ENCODE measurements around the gene AKR1C1. TPM values are rescaled to one million over a fixed set of nuclear protein-coding genes. Genes with fewer than 3 reads are reported as not detected.
"Not testable (repeated sequence)": the region's sequence is repeated elsewhere in the genome, so short reads cannot be mapped to it uniquely, and the experiment has no call there.

Gene AKR1C1
- total and polyA plus RNA-seq, 4 donors: 7.9 to 55.1 (median 45.2) TPM

DNA sequence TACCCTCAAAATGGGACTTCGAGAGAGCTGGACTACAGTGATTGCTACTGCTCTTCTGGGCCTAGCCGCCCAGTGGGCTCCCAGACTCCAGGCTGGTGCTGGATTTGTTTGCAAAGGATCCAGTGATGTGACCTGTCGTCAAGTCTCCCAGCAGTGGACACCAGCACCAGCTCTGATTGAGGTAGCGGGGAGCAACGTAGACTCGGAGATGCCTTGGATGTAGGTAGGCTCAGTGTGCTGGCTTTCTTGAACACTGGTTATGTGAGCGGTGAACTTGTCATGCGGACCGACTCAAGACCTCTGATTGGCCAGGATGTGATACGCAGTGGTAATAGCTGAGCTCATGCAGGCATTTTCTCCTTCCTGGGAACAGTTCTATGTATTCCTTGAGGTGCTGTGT, 21.0 kb downstream of the AKR1C1 start:
- WGBS, 2 donors: 95 to 97% methylated on average over 10 of the region's 10 CpGs
- no peak overlapping the region for H3K27ac ChIP-seq (ENCODE audit: low read depth in 1 of 2, low read length in 1 of 2)
- DNase-seq: no peak

DNA sequence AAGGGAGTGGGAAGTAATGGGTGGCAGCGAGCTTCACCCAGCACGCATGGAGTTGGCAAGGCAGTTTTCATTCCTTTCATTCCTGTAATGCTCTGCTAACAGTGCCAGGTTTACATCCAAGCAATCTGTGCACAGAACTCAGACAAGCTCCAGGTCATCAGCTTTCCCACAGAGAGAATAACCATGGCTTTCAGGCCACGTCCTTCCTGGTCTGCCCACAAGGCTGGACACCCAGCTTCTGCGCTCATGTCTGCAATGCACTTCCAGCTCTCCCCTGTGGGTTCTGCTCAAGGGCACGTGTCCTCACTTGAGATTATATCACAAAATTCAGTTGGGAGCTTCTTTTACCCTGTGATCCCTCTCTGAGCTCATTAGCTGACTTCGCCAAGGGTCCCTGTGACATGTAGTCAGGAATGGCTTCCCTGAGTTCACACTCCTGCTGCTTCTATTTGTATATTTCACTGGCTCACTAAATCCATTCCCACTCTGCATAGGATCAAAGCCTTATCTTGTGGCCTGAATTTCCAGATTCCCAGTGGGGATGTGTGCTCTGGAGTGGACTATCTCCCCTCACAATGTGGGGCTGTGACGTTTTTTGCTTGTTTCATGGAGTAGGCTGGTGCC, 21.9 kb downstream of the AKR1C1 start:
- DNase-seq: peak in 1 of 3 donors; percentile 2
- Histone ChIP-seq H3K4me3 (no peak overlapping the region), H3K36me3 (ENCODE audit: control insufficient read depth in 4 of 4, insufficient read depth in 4 of 4, low read length in 4 of 4) (no peaks in the 10 kb centered on the region), H3K27me3 (ENCODE audit: control insufficient read depth in 3 of 3, insufficient read depth in 3 of 3, low read length in 2 of 3) (no peaks in the 10 kb centered on the region), H3K27ac (ENCODE audit: low read depth in 1 of 2, low read length in 1 of 2) (no peak overlapping the region), H3K9me3 (ENCODE audit: control insufficient read depth in 4 of 4, insufficient read depth in 3 of 4, low read length in 3 of 4) (no peaks in the 10 kb centered on the region), H3K4me1 (ENCODE audit: control insufficient read depth in 5 of 5, insufficient read depth in 5 of 5, low read length in 5 of 5) (peaks cover 0 to 6% (median 3%) of the 10 kb centered on the region in 5 donors), H3K9ac (ENCODE audit: insufficient read depth in 1 of 2, low read length in 2 of 2) (no peak overlapping the region)
- TF ChIP-seq, protein P1, sequence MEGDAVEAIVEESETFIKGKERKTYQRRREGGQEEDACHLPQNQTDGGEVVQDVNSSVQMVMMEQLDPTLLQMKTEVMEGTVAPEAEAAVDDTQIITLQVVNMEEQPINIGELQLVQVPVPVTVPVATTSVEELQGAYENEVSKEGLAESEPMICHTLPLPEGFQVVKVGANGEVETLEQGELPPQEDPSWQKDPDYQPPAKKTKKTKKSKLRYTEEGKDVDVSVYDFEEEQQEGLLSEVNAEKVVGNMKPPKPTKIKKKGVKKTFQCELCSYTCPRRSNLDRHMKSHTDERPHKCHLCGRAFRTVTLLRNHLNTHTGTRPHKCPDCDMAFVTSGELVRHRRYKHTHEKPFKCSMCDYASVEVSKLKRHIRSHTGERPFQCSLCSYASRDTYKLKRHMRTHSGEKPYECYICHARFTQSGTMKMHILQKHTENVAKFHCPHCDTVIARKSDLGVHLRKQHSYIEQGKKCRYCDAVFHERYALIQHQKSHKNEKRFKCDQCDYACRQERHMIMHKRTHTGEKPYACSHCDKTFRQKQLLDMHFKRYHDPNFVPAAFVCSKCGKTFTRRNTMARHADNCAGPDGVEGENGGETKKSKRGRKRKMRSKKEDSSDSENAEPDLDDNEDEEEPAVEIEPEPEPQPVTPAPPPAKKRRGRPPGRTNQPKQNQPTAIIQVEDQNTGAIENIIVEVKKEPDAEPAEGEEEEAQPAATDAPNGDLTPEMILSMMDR (IDR thresholded peaks at IDR 0.05; ENCODE audit: control extremely low read depth, extremely low read depth): no peak
- WGBS, 2 donors: 67 to 80% methylated on average over 7 of the region's 7 CpGs
- ATAC-seq (ENCODE audit: insufficient read depth, low FRiP score): no peak

More for the DNA sequence above, 21.0 kb downstream of the AKR1C1 start:
- TF ChIP-seq, protein P1 (IDR thresholded peaks at IDR 0.05; ENCODE audit: control extremely low read depth, extremely low read depth): no peak
- no peak for ATAC-seq (ENCODE audit: insufficient read depth, low FRiP score)
- no peak overlapping the region for H3K9ac ChIP-seq (ENCODE audit: insufficient read depth in 1 of 2, low read length in 2 of 2)
- H3K27me3 ChIP-seq (ENCODE audit: control insufficient read depth in 3 of 3, insufficient read depth in 3 of 3, low read length in 2 of 3): no peaks in the 10 kb centered on the region
- H3K4me1 ChIP-seq (ENCODE audit: control insufficient read depth in 5 of 5, insufficient read depth in 5 of 5, low read length in 5 of 5): peaks cover 0 to 6% (median 3%) of the 10 kb centered on the region in 5 donors
- no peaks in the 10 kb centered on the region for H3K9me3 ChIP-seq (ENCODE audit: control insufficient read depth in 4 of 4, insufficient read depth in 3 of 4, low read length in 3 of 4)
- no peaks in the 10 kb centered on the region for H3K36me3 ChIP-seq (ENCODE audit: control insufficient read depth in 4 of 4, insufficient read depth in 4 of 4, low read length in 4 of 4)
- H3K4me3 ChIP-seq: no peak overlapping the region

DNA sequence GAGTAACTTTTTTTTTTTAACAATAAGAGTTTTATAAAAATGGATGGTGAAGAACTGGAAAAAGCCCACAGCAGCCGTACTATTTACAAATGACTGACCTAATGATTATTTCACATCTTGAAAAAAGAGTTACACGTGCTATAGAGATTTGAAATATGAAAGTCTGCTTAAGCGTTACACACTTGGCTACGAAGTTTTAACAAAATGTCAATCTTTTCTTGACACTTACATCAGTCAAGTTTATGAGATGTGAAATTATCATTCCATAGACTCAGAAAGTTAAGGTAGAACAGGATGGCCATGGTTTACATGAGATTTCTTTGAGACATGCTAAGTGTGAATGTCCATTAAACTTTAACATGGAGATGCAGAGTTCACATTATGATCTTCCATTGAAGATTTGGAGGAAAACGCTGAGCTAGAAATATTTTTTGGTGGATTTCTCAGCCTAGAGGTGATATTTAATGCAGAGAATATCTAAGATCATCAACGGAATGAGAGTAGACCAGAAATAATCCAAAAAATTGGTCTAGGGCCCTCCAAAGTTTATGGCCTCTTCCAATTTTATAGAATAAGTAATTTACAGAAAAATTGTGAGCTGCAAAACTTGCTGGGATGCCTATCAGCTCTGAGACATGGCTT, 24.9 kb downstream of the AKR1C1 start:
- not testable (repeated sequence) for H3K9ac ChIP-seq (ENCODE audit: insufficient read depth in 1 of 2, low read length in 2 of 2); ATAC-seq (ENCODE audit: insufficient read depth, low FRiP score); H3K4me1 ChIP-seq (ENCODE audit: control insufficient read depth in 5 of 5, insufficient read depth in 5 of 5, low read length in 5 of 5); H3K4me3 ChIP-seq; H3K27me3 ChIP-seq (ENCODE audit: control insufficient read depth in 3 of 3, insufficient read depth in 3 of 3, low read length in 2 of 3); H3K27ac ChIP-seq (ENCODE audit: low read depth in 1 of 2, low read length in 1 of 2); H3K9me3 ChIP-seq (ENCODE audit: control insufficient read depth in 4 of 4, insufficient read depth in 3 of 4, low read length in 3 of 4); DNase-seq; H3K36me3 ChIP-seq (ENCODE audit: control insufficient read depth in 4 of 4, insufficient read depth in 4 of 4, low read length in 4 of 4)
- WGBS, 2 donors: 87 to 93% methylated on average over 6 of the region's 6 CpGs

DNA sequence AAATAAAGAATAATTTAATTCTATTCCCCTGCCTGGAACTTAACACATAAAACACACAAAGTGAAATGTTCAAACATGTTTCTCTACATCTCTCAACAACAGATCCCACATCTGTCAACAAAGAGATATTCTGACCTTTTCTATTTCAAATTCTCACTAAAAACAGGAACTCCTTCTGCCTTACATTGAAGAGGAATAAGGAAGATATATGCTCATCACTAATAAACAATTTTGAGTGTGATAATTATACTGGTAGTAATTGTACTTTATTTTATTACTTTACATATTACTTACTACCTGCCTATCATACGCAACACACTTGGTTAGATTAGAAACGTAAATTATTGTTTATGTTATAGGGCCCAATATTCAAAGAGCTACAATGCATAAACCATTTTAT, 27.0 kb downstream of the AKR1C1 start:
- no peak overlapping the region for H3K27ac ChIP-seq (ENCODE audit: low read depth in 1 of 2, low read length in 1 of 2)
- DNase-seq (no peak), ATAC-seq (ENCODE audit: insufficient read depth, low FRiP score) (no peak)
- H3K4me3 ChIP-seq: no peak overlapping the region
- no peaks in the 10 kb centered on the region for H3K9me3 ChIP-seq (ENCODE audit: control insufficient read depth in 4 of 4, insufficient read depth in 3 of 4, low read length in 3 of 4)
- TF ChIP-seq, protein P1 (IDR thresholded peaks at IDR 0.05; ENCODE audit: control extremely low read depth, extremely low read depth): no peak
- no peak overlapping the region for H3K9ac ChIP-seq (ENCODE audit: insufficient read depth in 1 of 2, low read length in 2 of 2)
- H3K36me3 ChIP-seq (ENCODE audit: control insufficient read depth in 4 of 4, insufficient read depth in 4 of 4, low read length in 4 of 4): no peaks in the 10 kb centered on the region
- H3K4me1 ChIP-seq (ENCODE audit: control insufficient read depth in 5 of 5, insufficient read depth in 5 of 5, low read length in 5 of 5): no peaks in the 10 kb centered on the region
- WGBS, 2 donors: 96% methylated on average over 2 of the region's 2 CpGs
- H3K27me3 ChIP-seq (ENCODE audit: control insufficient read depth in 3 of 3, insufficient read depth in 3 of 3, low read length in 2 of 3): no peaks in the 10 kb centered on the region

DNA sequence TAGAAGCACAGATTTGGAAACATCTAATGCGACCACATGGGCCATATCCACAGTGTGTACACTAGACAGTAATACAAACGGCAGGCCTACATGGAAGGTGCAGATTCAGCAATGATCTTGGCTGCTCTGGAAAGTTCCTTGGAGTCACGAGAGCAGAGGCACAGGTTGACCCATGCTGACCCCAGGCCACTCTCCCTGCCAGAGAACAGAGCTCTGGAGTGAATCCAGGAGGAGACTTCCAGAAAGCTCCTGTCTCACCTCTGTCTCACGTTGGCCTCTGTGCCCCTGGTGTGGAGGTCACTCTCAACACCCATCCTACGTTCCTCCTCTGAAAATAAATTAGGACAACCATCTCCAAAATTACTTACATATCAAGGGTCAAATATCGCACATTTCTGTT, 28.2 kb downstream of the AKR1C1 start:
- not testable (repeated sequence) for H3K4me1 ChIP-seq (ENCODE audit: control insufficient read depth in 5 of 5, insufficient read depth in 5 of 5, low read length in 5 of 5); H3K9me3 ChIP-seq (ENCODE audit: control insufficient read depth in 4 of 4, insufficient read depth in 3 of 4, low read length in 3 of 4); H3K27ac ChIP-seq (ENCODE audit: low read depth in 1 of 2, low read length in 1 of 2); H3K4me3 ChIP-seq; H3K9ac ChIP-seq (ENCODE audit: insufficient read depth in 1 of 2, low read length in 2 of 2); H3K27me3 ChIP-seq (ENCODE audit: control insufficient read depth in 3 of 3, insufficient read depth in 3 of 3, low read length in 2 of 3); ATAC-seq (ENCODE audit: insufficient read depth, low FRiP score); DNase-seq; H3K36me3 ChIP-seq (ENCODE audit: control insufficient read depth in 4 of 4, insufficient read depth in 4 of 4, low read length in 4 of 4)
- 85 to 95% methylated on average over 2 to 3 of the region's 6 CpGs for WGBS, 2 donors

DNA sequence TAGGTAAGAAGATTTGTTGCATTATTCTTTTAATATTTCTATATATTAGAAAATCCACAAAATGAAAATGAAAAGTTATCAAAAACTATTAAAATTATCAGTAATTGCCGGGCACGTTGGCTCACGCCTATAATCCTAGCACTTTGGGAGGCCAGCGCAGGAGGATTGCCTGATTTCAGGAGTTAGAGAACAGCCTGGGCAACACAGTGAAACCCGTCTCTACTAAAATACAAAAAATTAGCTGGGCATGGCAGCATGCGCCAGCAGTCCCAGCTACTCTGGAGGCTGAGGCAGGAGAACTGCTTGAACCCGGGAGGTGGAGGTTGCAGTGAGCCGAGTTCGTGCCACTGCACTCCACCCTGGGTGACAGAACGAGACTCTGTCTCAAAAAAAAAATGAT, 29.3 kb downstream of the AKR1C1 start:
- not testable (repeated sequence) for H3K27me3 ChIP-seq (ENCODE audit: control insufficient read depth in 3 of 3, insufficient read depth in 3 of 3, low read length in 2 of 3); H3K27ac ChIP-seq (ENCODE audit: low read depth in 1 of 2, low read length in 1 of 2); ATAC-seq (ENCODE audit: insufficient read depth, low FRiP score); H3K4me3 ChIP-seq; H3K9me3 ChIP-seq (ENCODE audit: control insufficient read depth in 4 of 4, insufficient read depth in 3 of 4, low read length in 3 of 4); H3K36me3 ChIP-seq (ENCODE audit: control insufficient read depth in 4 of 4, insufficient read depth in 4 of 4, low read length in 4 of 4); H3K9ac ChIP-seq (ENCODE audit: insufficient read depth in 1 of 2, low read length in 2 of 2); DNase-seq; H3K4me1 ChIP-seq (ENCODE audit: control insufficient read depth in 5 of 5, insufficient read depth in 5 of 5, low read length in 5 of 5)
- 91 to 94% methylated on average over 10 of the region's 10 CpGs for WGBS, 2 donors
